ENCODE results near the gene ITPR1.

The ITPR1 gene

GRCh38 chr3:4731543-4732111, 238.5 kb downstream of the ITPR1 start:
- H2AK5ac ChIP-seq (ENCODE audit: low read length) = no peak overlapping the region
- H4K8ac ChIP-seq (ENCODE audit: low read depth, low read length) = no peak overlapping the region
- WGBS (ENCODE audit: extremely low coverage, insufficient coverage, low lambda C conversion rate) = no CpG with 5 or more reads among the region's 6 CpGs
- H3K36me3 ChIP-seq (ENCODE audit: control insufficient read depth, insufficient read depth, low read length) = no peaks in the 10 kb centered on the region
- H2BK120ac ChIP-seq (ENCODE audit: low read depth, low read length) = peak overlapping the region; percentile 83
- DNase-seq = no peak
- no peak overlapping the region for H3K27ac ChIP-seq (ENCODE audit: low read depth, low read length)
- no peak overlapping the region for H3K56ac ChIP-seq (ENCODE audit: low read length)
- no peak overlapping the region for H3K23ac ChIP-seq (ENCODE audit: low read length)
- H3K4me3 ChIP-seq (ENCODE audit: low read length) = no peak overlapping the region
- no peak overlapping the region for H3K4me2 ChIP-seq (ENCODE audit: low read length)
- no peaks in the 10 kb centered on the region for H3K4me1 ChIP-seq (ENCODE audit: control insufficient read depth, low read depth, low read length)
- no peak overlapping the region for H3K4ac ChIP-seq (ENCODE audit: low read depth, low read length)
- no peak overlapping the region for H4K5ac ChIP-seq (ENCODE audit: low read length)
- H3K18ac ChIP-seq (ENCODE audit: low read length) = peak overlapping the region; percentile 19
- H3K27me3 ChIP-seq (ENCODE audit: insufficient read depth, low read length, poor library complexity) = no peaks in the 10 kb centered on the region
- H2BK15ac ChIP-seq (replicated peaks; ENCODE audit: low read depth) = no peak overlapping the region
- no peak overlapping the region for H3K9ac ChIP-seq (ENCODE audit: low read length)
- no peaks in the 10 kb centered on the region for H3K79me1 ChIP-seq (ENCODE audit: low read length)
- H2BK5ac ChIP-seq (ENCODE audit: low read length) = no peak overlapping the region
- H3K79me2 ChIP-seq (ENCODE audit: control insufficient read depth, insufficient read depth, low read length) = no peaks in the 10 kb centered on the region

DNA sequence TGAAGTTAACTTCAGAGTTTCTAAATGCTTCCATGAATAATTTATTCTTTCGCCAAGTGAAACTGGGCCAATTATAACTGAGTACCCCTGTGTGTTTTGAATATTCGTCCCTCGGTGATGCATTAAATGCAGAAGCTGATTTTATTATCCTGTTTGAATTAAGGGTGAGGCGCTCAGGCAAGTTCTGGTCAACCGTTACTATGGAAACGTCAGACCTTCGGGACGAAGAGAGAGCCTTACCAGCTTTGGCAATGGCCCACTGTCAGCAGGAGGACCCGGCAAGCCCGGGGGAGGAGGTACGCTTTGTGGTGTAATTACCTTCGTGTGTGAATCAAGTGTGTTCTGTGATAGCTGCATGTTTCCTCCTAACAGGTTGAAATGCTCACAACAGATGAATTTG, 239.8 kb downstream of the ITPR1 start:
- H3K4me2 ChIP-seq (ENCODE audit: low read length) = no peak overlapping the region
- H3K27me3 ChIP-seq (ENCODE audit: insufficient read depth, low read length, poor library complexity) = no peaks in the 10 kb centered on the region
- no CpG with 5 or more reads among the region's 12 CpGs for WGBS (ENCODE audit: extremely low coverage, insufficient coverage, low lambda C conversion rate)
- H2AK5ac ChIP-seq (ENCODE audit: low read length) = no peak overlapping the region
- no peak overlapping the region for H4K8ac ChIP-seq (ENCODE audit: low read depth, low read length)
- H2BK120ac ChIP-seq (ENCODE audit: low read depth, low read length) = no peak overlapping the region
- H3K79me2 ChIP-seq (ENCODE audit: control insufficient read depth, insufficient read depth, low read length) = no peaks in the 10 kb centered on the region
- no peak overlapping the region for H3K27ac ChIP-seq (ENCODE audit: low read depth, low read length)
- no peak overlapping the region for H4K5ac ChIP-seq (ENCODE audit: low read length)
- DNase-seq = no peak
- H3K56ac ChIP-seq (ENCODE audit: low read length) = no peak overlapping the region
- no peak overlapping the region for H3K4me3 ChIP-seq (ENCODE audit: low read length)
- H3K4me1 ChIP-seq (ENCODE audit: control insufficient read depth, low read depth, low read length) = no peaks in the 10 kb centered on the region
- no peaks in the 10 kb centered on the region for H3K79me1 ChIP-seq (ENCODE audit: low read length)
- no peaks in the 10 kb centered on the region for H3K36me3 ChIP-seq (ENCODE audit: control insufficient read depth, insufficient read depth, low read length)
- H3K9ac ChIP-seq (ENCODE audit: low read length) = no peak overlapping the region
- H2BK5ac ChIP-seq (ENCODE audit: low read length) = no peak overlapping the region
- H3K18ac ChIP-seq (ENCODE audit: low read length) = no peak overlapping the region
- H3K23ac ChIP-seq (ENCODE audit: low read length) = no peak overlapping the region
- no peak overlapping the region for H3K4ac ChIP-seq (ENCODE audit: low read depth, low read length)
- no peak overlapping the region for H2BK15ac ChIP-seq (replicated peaks; ENCODE audit: low read depth)

GRCh38 chr3:4734454-4734853, 241.3 kb downstream of the ITPR1 start:
- no peak overlapping the region for H2BK5ac ChIP-seq (ENCODE audit: low read length)
- H3K4ac ChIP-seq (ENCODE audit: low read depth, low read length) = no peak overlapping the region
- no peak overlapping the region for H4K8ac ChIP-seq (ENCODE audit: low read depth, low read length)
- no peaks in the 10 kb centered on the region for H3K79me2 ChIP-seq (ENCODE audit: control insufficient read depth, insufficient read depth, low read length)
- H3K27ac ChIP-seq (ENCODE audit: low read depth, low read length) = no peak overlapping the region
- H3K56ac ChIP-seq (ENCODE audit: low read length) = no peak overlapping the region
- no peak overlapping the region for H3K4me2 ChIP-seq (ENCODE audit: low read length)
- no peak overlapping the region for H3K23ac ChIP-seq (ENCODE audit: low read length)
- H3K4me3 ChIP-seq (ENCODE audit: low read length) = no peak overlapping the region
- H3K4me1 ChIP-seq (ENCODE audit: control insufficient read depth, low read depth, low read length) = no peaks in the 10 kb centered on the region
- H2BK15ac ChIP-seq (replicated peaks; ENCODE audit: low read depth) = no peak overlapping the region
- no peak overlapping the region for H3K9ac ChIP-seq (ENCODE audit: low read length)
- H3K79me1 ChIP-seq (ENCODE audit: low read length) = no peaks in the 10 kb centered on the region
- H3K36me3 ChIP-seq (ENCODE audit: control insufficient read depth, insufficient read depth, low read length) = no peaks in the 10 kb centered on the region
- H4K5ac ChIP-seq (ENCODE audit: low read length) = no peak overlapping the region
- no CpG with 5 or more reads among the region's 2 CpGs for WGBS (ENCODE audit: extremely low coverage, insufficient coverage, low lambda C conversion rate)
- H3K27me3 ChIP-seq (ENCODE audit: insufficient read depth, low read length, poor library complexity) = no peaks in the 10 kb centered on the region
- H2BK120ac ChIP-seq (ENCODE audit: low read depth, low read length) = no peak overlapping the region
- H2AK5ac ChIP-seq (ENCODE audit: low read length) = no peak overlapping the region
- no peak for DNase-seq
- no peak overlapping the region for H3K18ac ChIP-seq (ENCODE audit: low read length)

- no peak overlapping the region for H3K4me3 ChIP-seq (ENCODE audit: low read length)
- no peak overlapping the region for H2AK5ac ChIP-seq (ENCODE audit: low read length)
- H2BK5ac ChIP-seq (ENCODE audit: low read length) = no peak overlapping the region
- no peaks in the 10 kb centered on the region for H3K36me3 ChIP-seq (ENCODE audit: control insufficient read depth, insufficient read depth, low read length)
- no CpG with 5 or more reads among the region's 4 CpGs for WGBS (ENCODE audit: extremely low coverage, insufficient coverage, low lambda C conversion rate)
- H2BK120ac ChIP-seq (ENCODE audit: low read depth, low read length) = no peak overlapping the region
- no peak overlapping the region for H4K5ac ChIP-seq (ENCODE audit: low read length)
- H3K23ac ChIP-seq (ENCODE audit: low read length) = no peak overlapping the region
- H3K27me3 ChIP-seq (ENCODE audit: insufficient read depth, low read length, poor library complexity) = no peaks in the 10 kb centered on the region
- H3K4ac ChIP-seq (ENCODE audit: low read depth, low read length) = no peak overlapping the region
- H3K4me1 ChIP-seq (ENCODE audit: control insufficient read depth, low read depth, low read length) = no peaks in the 10 kb centered on the region
- no peak overlapping the region for H3K18ac ChIP-seq (ENCODE audit: low read length)
- H3K9ac ChIP-seq (ENCODE audit: low read length) = no peak overlapping the region
- H4K8ac ChIP-seq (ENCODE audit: low read depth, low read length) = no peak overlapping the region
- no peak overlapping the region for H3K4me2 ChIP-seq (ENCODE audit: low read length)
- no peak overlapping the region for H3K56ac ChIP-seq (ENCODE audit: low read length)
- no peaks in the 10 kb centered on the region for H3K79me2 ChIP-seq (ENCODE audit: control insufficient read depth, insufficient read depth, low read length)
- H3K27ac ChIP-seq (ENCODE audit: low read depth, low read length) = no peak overlapping the region
- H3K79me1 ChIP-seq (ENCODE audit: low read length) = no peaks in the 10 kb centered on the region
- H2BK15ac ChIP-seq (replicated peaks; ENCODE audit: low read depth) = no peak overlapping the region
- no peak for DNase-seq
These were observed 242.1 kb downstream of the ITPR1 start for GRCh38 chr3:4735243-4735642.

DNA sequence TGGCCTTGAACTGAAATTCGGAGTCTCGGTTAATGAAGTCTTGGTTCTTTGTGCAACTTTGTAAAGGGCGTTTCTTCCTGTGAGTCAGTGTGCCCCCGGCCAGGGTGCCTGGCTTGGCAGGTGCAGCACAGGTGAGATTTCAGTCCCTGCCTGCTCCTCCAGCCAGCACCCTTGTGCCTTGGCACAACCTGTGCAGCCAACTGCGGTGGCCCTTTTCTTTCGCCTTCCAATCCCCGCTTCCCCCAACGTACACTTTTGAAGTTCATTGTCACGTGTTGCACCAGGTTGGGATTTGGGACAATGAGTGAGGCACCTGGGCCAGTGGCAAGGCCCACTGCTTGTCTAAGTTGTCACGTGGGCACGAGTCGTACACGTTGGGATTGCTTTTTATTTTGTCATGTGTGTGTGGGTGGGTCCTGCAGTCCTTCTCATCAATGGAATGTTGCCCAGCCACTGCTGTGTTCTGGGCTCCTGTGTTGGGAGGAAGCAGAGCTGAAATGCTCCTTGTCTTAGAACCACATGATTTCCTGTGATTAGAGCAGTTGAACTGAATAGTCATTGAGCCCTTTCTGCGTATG, 243.2 kb downstream of the ITPR1 start:
- no peak overlapping the region for H4K8ac ChIP-seq (ENCODE audit: low read depth, low read length)
- H3K18ac ChIP-seq (ENCODE audit: low read length) = no peak overlapping the region
- H2BK5ac ChIP-seq (ENCODE audit: low read length) = no peak overlapping the region
- H3K27me3 ChIP-seq (ENCODE audit: insufficient read depth, low read length, poor library complexity) = no peaks in the 10 kb centered on the region
- no peak overlapping the region for H3K4me3 ChIP-seq (ENCODE audit: low read length)
- no peak overlapping the region for H2BK120ac ChIP-seq (ENCODE audit: low read depth, low read length)
- H2AK5ac ChIP-seq (ENCODE audit: low read length) = no peak overlapping the region
- H3K4me2 ChIP-seq (ENCODE audit: low read length) = no peak overlapping the region
- H3K79me2 ChIP-seq (ENCODE audit: control insufficient read depth, insufficient read depth, low read length) = no peaks in the 10 kb centered on the region
- H3K56ac ChIP-seq (ENCODE audit: low read length) = no peak overlapping the region
- no peak overlapping the region for H3K9ac ChIP-seq (ENCODE audit: low read length)
- no peaks in the 10 kb centered on the region for H3K79me1 ChIP-seq (ENCODE audit: low read length)
- no peak overlapping the region for H4K5ac ChIP-seq (ENCODE audit: low read length)
- no peaks in the 10 kb centered on the region for H3K36me3 ChIP-seq (ENCODE audit: control insufficient read depth, insufficient read depth, low read length)
- H3K4me1 ChIP-seq (ENCODE audit: control insufficient read depth, low read depth, low read length) = no peaks in the 10 kb centered on the region
- no peak overlapping the region for H3K4ac ChIP-seq (ENCODE audit: low read depth, low read length)
- no CpG with 5 or more reads among the region's 14 CpGs for WGBS (ENCODE audit: extremely low coverage, insufficient coverage, low lambda C conversion rate)
- no peak overlapping the region for H3K23ac ChIP-seq (ENCODE audit: low read length)
- H2BK15ac ChIP-seq (replicated peaks; ENCODE audit: low read depth) = no peak overlapping the region
- no peak for DNase-seq
- no peak overlapping the region for H3K27ac ChIP-seq (ENCODE audit: low read depth, low read length)

GRCh38 chr3:4738737-4739274, 245.7 kb downstream of the ITPR1 start:
- no peaks in the 10 kb centered on the region for H3K36me3 ChIP-seq (ENCODE audit: control insufficient read depth, insufficient read depth, low read length)
- no peak overlapping the region for H2BK5ac ChIP-seq (ENCODE audit: low read length)
- H3K27me3 ChIP-seq (ENCODE audit: insufficient read depth, low read length, poor library complexity) = no peaks in the 10 kb centered on the region
- no peak overlapping the region for H2BK120ac ChIP-seq (ENCODE audit: low read depth, low read length)
- no peak overlapping the region for H2BK15ac ChIP-seq (replicated peaks; ENCODE audit: low read depth)
- no peak for DNase-seq
- no peak overlapping the region for H3K9ac ChIP-seq (ENCODE audit: low read length)
- no peak overlapping the region for H3K23ac ChIP-seq (ENCODE audit: low read length)
- no peak overlapping the region for H3K4me2 ChIP-seq (ENCODE audit: low read length)
- no peaks in the 10 kb centered on the region for H3K4me1 ChIP-seq (ENCODE audit: control insufficient read depth, low read depth, low read length)
- H2AK5ac ChIP-seq (ENCODE audit: low read length) = no peak overlapping the region
- no peaks in the 10 kb centered on the region for H3K79me2 ChIP-seq (ENCODE audit: control insufficient read depth, insufficient read depth, low read length)
- H3K4me3 ChIP-seq (ENCODE audit: low read length) = no peak overlapping the region
- H3K79me1 ChIP-seq (ENCODE audit: low read length) = no peaks in the 10 kb centered on the region
- no peak overlapping the region for H3K18ac ChIP-seq (ENCODE audit: low read length)
- H4K5ac ChIP-seq (ENCODE audit: low read length) = no peak overlapping the region
- no peak overlapping the region for H4K8ac ChIP-seq (ENCODE audit: low read depth, low read length)
- WGBS (ENCODE audit: extremely low coverage, insufficient coverage, low lambda C conversion rate) = no CpG with 5 or more reads among the region's 9 CpGs
- no peak overlapping the region for H3K27ac ChIP-seq (ENCODE audit: low read depth, low read length)
- no peak overlapping the region for H3K4ac ChIP-seq (ENCODE audit: low read depth, low read length)
- H3K56ac ChIP-seq (ENCODE audit: low read length) = no peak overlapping the region
